BE2C (cell line): ENCODE data around the gene COPB1.

Experiments
- DNase-seq: peaks from one replicate; pipeline ENCODE4 v3.0.0-alpha.2; 2020
- H3K27me3 ChIP-seq: fragments of 250-450 bp; sonication (Bioruptor Pico); 2 replicates; pipeline ENCODE4 v1.5.1; 2020; ENCODE audit warnings: mild to moderate bottlenecking
- H3K36me3 ChIP-seq: fragments of 250-450 bp; sonication (Bioruptor Pico); 2 replicates; pipeline ENCODE4 v1.5.1; 2020; ENCODE audit warnings: mild to moderate bottlenecking
- H3K4me1 ChIP-seq: fragments of 250-450 bp; sonication (Bioruptor Pico); 2 replicates; pipeline ENCODE4 v1.5.1; 2020
- H3K4me3 ChIP-seq: 2 replicates; pipeline ENCODE4 v1.5.1; 2011; ENCODE audit warnings: low read depth, low read length
- H3K9me3 ChIP-seq: fragments of 250-450 bp; sonication (Bioruptor Pico); 2 replicates; pipeline ENCODE4 v1.5.1; 2020
- TF ChIP-seq, protein P1 (sequence below): IDR thresholded peaks from 2 replicates; pipeline ENCODE4 v1.5.1; 2012; ENCODE audit warnings: mild to moderate bottlenecking, low read depth, low read length

Gene COPB1

DNA sequence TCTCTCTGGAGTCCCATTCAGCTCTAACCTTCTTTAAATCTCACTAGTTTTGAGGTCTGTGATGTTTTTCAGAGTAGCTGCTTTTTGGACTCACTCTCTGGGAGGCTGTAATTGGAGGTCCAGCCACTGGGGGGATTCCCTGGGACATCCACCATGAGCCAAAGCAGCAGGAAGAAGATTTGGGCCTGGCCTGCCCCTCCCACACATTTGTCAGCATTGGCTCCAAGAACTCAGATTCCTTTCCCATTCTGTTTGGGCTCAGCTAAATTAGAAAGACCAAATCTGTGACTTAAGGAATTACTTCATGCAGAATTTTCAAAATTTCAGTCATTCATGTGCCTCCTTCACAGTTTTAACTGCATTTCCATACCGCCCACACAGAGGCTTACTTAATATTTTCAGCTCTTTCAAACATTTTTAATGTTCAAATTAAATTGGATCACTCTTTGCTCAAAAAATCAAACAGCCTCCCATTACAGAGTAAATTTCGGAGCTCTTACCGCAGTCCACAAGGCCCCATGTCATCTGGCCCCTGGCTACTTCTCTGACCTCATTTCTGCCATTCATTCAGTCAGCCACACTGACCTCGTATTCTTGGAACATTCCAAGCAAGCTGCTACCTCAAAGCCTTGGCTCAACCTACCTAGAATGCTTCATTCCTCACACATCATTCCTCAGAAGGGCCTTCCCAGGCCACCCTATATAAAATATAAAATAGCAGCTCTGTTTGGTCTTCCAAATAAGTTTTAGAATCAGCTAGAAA lies 86.1 kb downstream of the COPB1 start:
- H3K4me3 ChIP-seq: no peak overlapping the region
- no peaks in the 10 kb centered on the region; the same call in 1 of the 2 replicates for H3K4me1 ChIP-seq
- TF ChIP-seq, protein P1, sequence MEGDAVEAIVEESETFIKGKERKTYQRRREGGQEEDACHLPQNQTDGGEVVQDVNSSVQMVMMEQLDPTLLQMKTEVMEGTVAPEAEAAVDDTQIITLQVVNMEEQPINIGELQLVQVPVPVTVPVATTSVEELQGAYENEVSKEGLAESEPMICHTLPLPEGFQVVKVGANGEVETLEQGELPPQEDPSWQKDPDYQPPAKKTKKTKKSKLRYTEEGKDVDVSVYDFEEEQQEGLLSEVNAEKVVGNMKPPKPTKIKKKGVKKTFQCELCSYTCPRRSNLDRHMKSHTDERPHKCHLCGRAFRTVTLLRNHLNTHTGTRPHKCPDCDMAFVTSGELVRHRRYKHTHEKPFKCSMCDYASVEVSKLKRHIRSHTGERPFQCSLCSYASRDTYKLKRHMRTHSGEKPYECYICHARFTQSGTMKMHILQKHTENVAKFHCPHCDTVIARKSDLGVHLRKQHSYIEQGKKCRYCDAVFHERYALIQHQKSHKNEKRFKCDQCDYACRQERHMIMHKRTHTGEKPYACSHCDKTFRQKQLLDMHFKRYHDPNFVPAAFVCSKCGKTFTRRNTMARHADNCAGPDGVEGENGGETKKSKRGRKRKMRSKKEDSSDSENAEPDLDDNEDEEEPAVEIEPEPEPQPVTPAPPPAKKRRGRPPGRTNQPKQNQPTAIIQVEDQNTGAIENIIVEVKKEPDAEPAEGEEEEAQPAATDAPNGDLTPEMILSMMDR: peak; percentile 20; the same call in 1 of the 2 replicates
- no peaks in the 10 kb centered on the region for H3K27me3 ChIP-seq
- H3K36me3 ChIP-seq: no peaks in the 10 kb centered on the region
- H3K9me3 ChIP-seq: no peaks in the 10 kb centered on the region
- DNase-seq: no peak

DNA sequence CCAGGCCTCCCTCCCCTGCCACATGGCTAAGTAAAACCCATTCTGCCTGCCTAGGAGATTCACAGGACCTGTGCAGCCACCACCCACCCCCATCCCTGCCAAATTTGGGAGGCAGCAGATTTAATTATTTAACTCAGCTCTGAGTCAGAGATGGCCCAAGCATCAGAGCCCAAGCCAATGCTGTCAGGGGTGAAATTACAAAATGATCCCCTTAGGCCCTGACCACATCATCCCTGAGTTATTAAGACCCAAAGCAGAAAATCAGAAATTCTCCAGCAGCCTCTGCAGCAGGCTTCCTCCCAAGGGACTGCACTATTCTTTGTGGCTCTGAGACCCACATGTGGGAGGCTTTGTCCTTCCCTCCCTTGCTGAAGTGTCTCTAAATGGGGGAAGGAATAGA lies 87.8 kb downstream of the COPB1 start:
- no peaks in the 10 kb centered on the region for H3K9me3 ChIP-seq
- peak; percentile 29 for DNase-seq
- no peaks in the 10 kb centered on the region for H3K36me3 ChIP-seq
- no peak overlapping the region for H3K4me3 ChIP-seq
- H3K4me1 ChIP-seq: no peaks in the 10 kb centered on the region; the same call in 1 of the 2 replicates
- TF ChIP-seq, protein P1: no peak
- no peaks in the 10 kb centered on the region for H3K27me3 ChIP-seq

DNA sequence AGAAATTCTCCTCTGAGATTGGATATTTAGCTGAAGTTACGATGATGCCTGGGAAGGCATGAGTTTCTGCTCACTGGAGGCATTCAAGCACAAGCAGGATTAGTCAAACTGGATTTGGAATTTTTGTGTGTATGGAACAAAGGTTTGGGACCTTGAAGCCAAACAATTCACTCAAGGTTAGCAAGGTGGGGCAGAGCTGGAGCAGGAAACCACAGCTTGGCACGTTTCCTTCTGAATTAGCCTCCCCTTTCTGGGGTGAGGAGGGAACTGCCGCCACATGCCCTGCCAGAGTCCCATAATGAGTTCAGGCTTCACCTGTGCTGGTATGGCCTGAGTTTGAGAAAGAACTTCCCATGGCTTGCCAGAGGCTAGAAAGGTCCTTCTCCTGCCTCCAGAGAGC lies 89.7 kb downstream of the COPB1 start:
- no peaks in the 10 kb centered on the region for H3K9me3 ChIP-seq
- no peaks in the 10 kb centered on the region; the same call in 1 of the 2 replicates for H3K4me1 ChIP-seq
- no peaks in the 10 kb centered on the region for H3K27me3 ChIP-seq
- TF ChIP-seq, protein P1: no peak
- no peaks in the 10 kb centered on the region for H3K36me3 ChIP-seq
- H3K4me3 ChIP-seq: no peak overlapping the region
- no peak for DNase-seq

DNA sequence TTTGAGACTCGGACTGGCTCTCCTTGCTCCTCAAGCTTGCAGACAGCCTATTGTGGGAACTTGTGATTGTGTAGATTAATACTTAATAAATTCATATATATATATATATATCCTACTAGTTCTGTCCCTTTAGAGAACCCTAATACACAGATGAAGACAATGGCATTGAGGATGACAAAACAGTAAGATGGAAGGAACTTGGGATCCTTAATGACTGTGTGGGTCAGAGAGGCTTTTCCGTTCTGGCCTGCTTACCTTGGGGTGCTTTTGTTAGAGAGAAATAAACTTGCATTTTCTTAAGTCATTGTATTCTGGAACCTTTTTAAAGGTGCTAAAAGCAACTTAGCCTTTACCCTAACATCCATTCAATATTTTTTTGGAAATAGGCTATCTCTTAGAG lies 91.0 kb downstream of the COPB1 start:
- H3K4me1 ChIP-seq: no peaks in the 10 kb centered on the region; the same call in 1 of the 2 replicates
- TF ChIP-seq, protein P1: no peak
- H3K27me3 ChIP-seq: no peaks in the 10 kb centered on the region
- no peaks in the 10 kb centered on the region for H3K36me3 ChIP-seq
- no peak for DNase-seq
- no peak overlapping the region for H3K4me3 ChIP-seq
- H3K9me3 ChIP-seq: no peaks in the 10 kb centered on the region
